Lung (tissue), 12 donors: ENCODE data around the gene FAM163B. TPM values are rescaled to one million over a fixed set of nuclear protein-coding genes. Genes with fewer than 3 reads are reported as not detected.

Experiments
- ATAC-seq: fragments of 200-7000 bp; cut with Tn5 transposase; one replicate; pipeline ENCODE4 v1.9.1; 2020; ENCODE audit warnings: moderate number of reproducible peaks; ENCODE audit not compliant: insufficient read depth, low FRiP score
- DNase-seq, 3 donors: peaks; one replicate each; pipeline ENCODE4 v3.0.0-alpha.2; 2013 to 2017
- H3K27ac ChIP-seq, 2 donors: one replicate each; pipeline ENCODE4 v1.5.1; 2013; ENCODE audit warnings: mild to moderate bottlenecking in 2 of 2, moderate library complexity in 2 of 2, control low read depth in 1 of 2, inconsistent platforms in 1 of 2, low read depth in 1 of 2, low read length in 1 of 2
- H3K27me3 ChIP-seq, 3 donors: one replicate each; pipeline ENCODE4 v1.5.1; 2013; ENCODE audit warnings: low read length in 2 of 3; ENCODE audit not compliant: control insufficient read depth in 3 of 3, insufficient read depth in 3 of 3
- H3K36me3 ChIP-seq, 4 donors: one replicate each; pipeline ENCODE4 v1.5.1; 2013; ENCODE audit warnings: low read length in 4 of 4, mild to moderate bottlenecking in 1 of 4, moderate library complexity in 1 of 4; ENCODE audit not compliant: control insufficient read depth in 4 of 4, insufficient read depth in 4 of 4
- H3K4me1 ChIP-seq, 5 donors: one replicate each; pipeline ENCODE4 v1.5.1; 2013; ENCODE audit warnings: low read length in 5 of 5, mild to moderate bottlenecking in 2 of 5, moderate library complexity in 1 of 5; ENCODE audit not compliant: control insufficient read depth in 5 of 5, insufficient read depth in 5 of 5
- H3K4me3 ChIP-seq: one replicate; pipeline ENCODE4 v1.5.1; 2013; ENCODE audit warnings: mild to moderate bottlenecking, control low read depth, moderate library complexity
- H3K9ac ChIP-seq, 2 donors: one replicate each; pipeline ENCODE4 v1.5.1; 2013; ENCODE audit warnings: low read length in 2 of 2, control low read depth in 1 of 2; ENCODE audit not compliant: insufficient read depth in 1 of 2
- H3K9me3 ChIP-seq, 4 donors: one replicate each; pipeline ENCODE4 v1.5.1; 2013; ENCODE audit warnings: low read length in 3 of 4, mild to moderate bottlenecking in 1 of 4, moderate library complexity in 1 of 4; ENCODE audit not compliant: control insufficient read depth in 4 of 4, insufficient read depth in 3 of 4
- CTCF ChIP-seq: IDR thresholded peaks from 2 replicates; pipeline ENCODE4 v1.5.1; 2012; ENCODE audit warnings: mild to moderate bottlenecking; ENCODE audit errors: control extremely low read depth, extremely low read depth
- WGBS, 2 donors: extraction: QIAGEN DNeasy Blood & Tissue Kit; methylation state at CpG; one replicate each; pipeline ENCODE4 v1.1.7; 2013; 5-methylcytosine and 5-hydroxymethylcytosine counted together
- polyA plus RNA-seq, 2 donors: library from polyadenylated mRNA; stranded (reverse); fragments of 200-250 nt; gene quantifications; one replicate each; pipeline ENCODE4 v1.2.1, GENCODE V29; 2013
- total RNA-seq, 2 donors: library from RNA; depleted of rRNA in 1 of 2; stranded (reverse); fragments of >200 nt in 1 of 2; gene quantifications; one replicate each; pipeline ENCODE4 v1.2.1, GENCODE V29; 2014 to 2021
- donor health status: control.
- donor health status: control.
- donor health status: Bipolar disorder and iron deficiency.
- donor health status: healthy.
- donor health status: DM: yes; HTN: yes; CAD: no.

The FAM163B gene
- total and polyA plus RNA-seq, 4 donors = 0.10 to 0.51 (median 0.16) TPM; not detected in 1

- peaks cover 0 to 64% (median 15%) of the 10 kb centered on the region in 5 donors for H3K4me1 ChIP-seq
- DNase-seq (no peak), ATAC-seq (no peak)
- WGBS, 2 donors = 50 to 59% methylated on average over 13 of the region's 13 CpGs
- H3K27me3 ChIP-seq = no peaks in the 10 kb centered on the region
- H3K4me3 ChIP-seq = peak overlapping the region; percentile 43
- no peaks in the 10 kb centered on the region for H3K9me3 ChIP-seq
- no peak overlapping the region for H3K9ac ChIP-seq
- TF ChIP-seq CTCF = no peak
- no peak overlapping the region for H3K27ac ChIP-seq
- H3K36me3 ChIP-seq = no peaks in the 10 kb centered on the region
Measured at GRCh38 chr9:133535306-133535877, 73.8 kb downstream of the FAM163B start.

- DNase-seq (peak; percentile 93 to 96 (median 93)), ATAC-seq (peak; percentile 37)
- H3K27me3 ChIP-seq = no peaks in the 10 kb centered on the region
- 3 to 5% methylated on average over 43 to 70 of the region's 70 CpGs for WGBS, 2 donors
- H3K9ac ChIP-seq = no peak within 1 kb of the TSS
- H3K27ac ChIP-seq = peak within 1 kb of the TSS in 1 of 2 donors; percentile 44
- TF ChIP-seq CTCF = no peak
- H3K4me1 ChIP-seq = peaks cover 0 to 63% (median 15%) of the 10 kb centered on the region in 5 donors
- H3K9me3 ChIP-seq = no peaks in the 10 kb centered on the region
- no peaks in the 10 kb centered on the region for H3K36me3 ChIP-seq
- H3K4me3 ChIP-seq = peak within 1 kb of the TSS; percentile 43
Measured at GRCh38 chr9:133534346-133535291, 74.6 kb downstream of the FAM163B start, which contains the start of gene ADAMTSL2. Gene ADAMTSL2 (plus strand): TSS chr9:133534704. CDS start chr9:133536713, 2,009 bp downstream.

GRCh38 chr9:133533857-133534256, 75.3 kb downstream of the FAM163B start:
- H3K27me3 ChIP-seq = no peaks in the 10 kb centered on the region
- no peak overlapping the region for H3K4me3 ChIP-seq
- peaks cover 0 to 64% (median 11%) of the 10 kb centered on the region in 5 donors for H3K4me1 ChIP-seq
- DNase-seq (no peak), ATAC-seq (no peak)
- TF ChIP-seq CTCF = no peak
- H3K36me3 ChIP-seq = no peaks in the 10 kb centered on the region
- H3K27ac ChIP-seq = peak overlapping the region in 1 of 2 donors; percentile 18
- H3K9ac ChIP-seq = no peak overlapping the region
- H3K9me3 ChIP-seq = no peaks in the 10 kb centered on the region
- WGBS, 2 donors = 38 to 52% methylated on average over 9 of the region's 9 CpGs
